ENCODE measurements around the gene UCK2. TPM values are rescaled to one million over a fixed set of nuclear protein-coding genes. Genes with fewer than 3 reads are reported as not detected.
A peak's percentile ranks its signal among the peaks of the same experiment; 100 is the strongest.

UCK2 gene
- total RNA-seq, 1 donor from 2014 or later = 8.3 TPM

DNA sequence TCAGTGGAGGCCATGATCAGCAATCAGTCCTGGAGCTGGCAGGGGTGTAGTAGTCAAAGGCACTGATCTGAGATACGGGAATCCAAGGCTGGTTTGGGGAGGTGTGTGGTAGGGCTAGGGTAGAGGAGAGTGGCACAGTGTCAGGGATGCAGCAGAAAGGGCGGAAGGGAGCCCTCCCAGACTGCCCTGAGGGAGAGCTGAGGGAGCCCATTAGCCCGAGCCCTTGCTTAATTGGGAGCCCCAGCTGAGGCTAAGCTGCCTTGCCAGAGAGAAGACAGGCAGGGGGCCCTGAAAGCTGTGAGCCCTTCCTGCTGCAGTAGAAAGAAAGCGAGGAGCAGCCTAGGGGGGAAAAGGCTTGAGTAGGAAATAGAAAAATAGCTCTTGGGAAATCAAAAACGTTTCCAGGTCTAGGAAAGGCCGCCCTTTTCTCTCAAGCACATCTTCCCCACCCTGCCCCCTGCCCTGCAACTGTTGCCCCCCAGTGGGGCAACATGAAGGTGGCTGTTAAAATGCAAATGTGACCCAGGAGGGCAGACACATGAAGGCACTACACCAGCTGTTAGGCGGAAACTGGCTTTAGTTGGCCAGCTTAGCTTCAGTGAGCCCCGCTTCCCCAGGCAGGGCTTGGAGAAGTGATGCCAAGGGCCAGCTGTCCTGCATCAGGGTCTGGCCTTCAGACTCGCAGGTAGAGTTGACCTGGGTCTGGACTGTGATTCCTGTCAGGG, 106.2 kb downstream of the UCK2 start:
- Histone ChIP-seq H3K36me3 (no peaks in the 10 kb centered on the region), H3K4me3 (no peak overlapping the region), H3K4me1 (no peaks in the 10 kb centered on the region), H3K27ac (no peak overlapping the region), H3K27me3 (ENCODE audit: low read depth) (no peaks in the 10 kb centered on the region), H3K9me3 (no peaks in the 10 kb centered on the region)
- ATAC-seq (peak in 1 of 2 donors; percentile 21), DNase-seq (no peak)
- intact Hi-C loops (cut with DNase I) = no loop called here
- TF ChIP-seq, protein P1, sequence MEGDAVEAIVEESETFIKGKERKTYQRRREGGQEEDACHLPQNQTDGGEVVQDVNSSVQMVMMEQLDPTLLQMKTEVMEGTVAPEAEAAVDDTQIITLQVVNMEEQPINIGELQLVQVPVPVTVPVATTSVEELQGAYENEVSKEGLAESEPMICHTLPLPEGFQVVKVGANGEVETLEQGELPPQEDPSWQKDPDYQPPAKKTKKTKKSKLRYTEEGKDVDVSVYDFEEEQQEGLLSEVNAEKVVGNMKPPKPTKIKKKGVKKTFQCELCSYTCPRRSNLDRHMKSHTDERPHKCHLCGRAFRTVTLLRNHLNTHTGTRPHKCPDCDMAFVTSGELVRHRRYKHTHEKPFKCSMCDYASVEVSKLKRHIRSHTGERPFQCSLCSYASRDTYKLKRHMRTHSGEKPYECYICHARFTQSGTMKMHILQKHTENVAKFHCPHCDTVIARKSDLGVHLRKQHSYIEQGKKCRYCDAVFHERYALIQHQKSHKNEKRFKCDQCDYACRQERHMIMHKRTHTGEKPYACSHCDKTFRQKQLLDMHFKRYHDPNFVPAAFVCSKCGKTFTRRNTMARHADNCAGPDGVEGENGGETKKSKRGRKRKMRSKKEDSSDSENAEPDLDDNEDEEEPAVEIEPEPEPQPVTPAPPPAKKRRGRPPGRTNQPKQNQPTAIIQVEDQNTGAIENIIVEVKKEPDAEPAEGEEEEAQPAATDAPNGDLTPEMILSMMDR (IDR thresholded peaks at IDR 0.05) = no peak

DNA sequence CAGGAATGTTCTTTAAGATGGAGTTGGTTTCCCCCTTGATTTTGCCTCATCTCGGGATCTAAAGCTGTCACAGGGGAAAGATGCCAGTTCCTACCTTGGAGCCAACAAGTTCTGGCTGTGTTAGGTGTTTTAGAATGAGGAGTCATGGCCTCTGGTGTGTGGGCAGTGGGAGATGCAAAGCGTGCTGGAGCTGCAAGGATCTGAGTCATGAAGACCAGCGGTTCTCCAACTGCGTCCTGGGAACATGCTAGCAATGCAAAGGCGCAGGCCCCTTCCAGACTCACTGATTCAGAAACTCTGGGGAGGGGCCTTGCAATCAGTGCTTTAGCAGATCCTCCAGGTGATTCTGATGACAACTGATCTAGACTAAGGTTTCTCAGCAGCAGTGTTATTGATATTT, 109.1 kb downstream of the UCK2 start:
- no peak for ATAC-seq
- intact Hi-C loops (cut with DNase I) = no loop called here
- Histone ChIP-seq H3K36me3 (no peaks in the 10 kb centered on the region), H3K4me3 (no peak overlapping the region), H3K4me1 (no peaks in the 10 kb centered on the region), H3K9me3 (no peaks in the 10 kb centered on the region), H3K27ac (no peak overlapping the region), H3K27me3 (ENCODE audit: low read depth) (no peaks in the 10 kb centered on the region)
- TF ChIP-seq, protein P1 (IDR thresholded peaks at IDR 0.05) = no peak
- no peak for DNase-seq

DNA sequence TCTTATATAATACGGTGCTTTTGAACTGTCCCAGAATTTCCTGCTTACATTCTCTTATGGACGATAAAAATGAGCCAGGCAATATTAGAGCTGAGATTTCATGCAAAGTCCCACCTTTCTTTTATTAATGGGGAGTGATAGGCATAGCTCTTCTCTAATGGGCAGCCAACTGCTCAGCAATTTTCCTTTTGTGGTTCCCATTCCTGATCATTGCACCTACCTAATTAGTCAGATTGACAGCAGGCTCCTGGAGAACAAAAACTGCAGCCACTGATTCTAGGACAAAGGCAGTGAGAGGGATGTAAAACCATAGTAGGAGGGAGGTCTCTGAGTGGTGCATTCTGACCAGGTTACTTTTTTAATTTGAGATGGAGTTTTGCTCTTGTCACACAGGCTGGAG, 110.4 kb downstream of the UCK2 start:
- no peaks in the 10 kb centered on the region for H3K4me1 ChIP-seq
- no peaks in the 10 kb centered on the region for H3K27me3 ChIP-seq (ENCODE audit: low read depth)
- intact Hi-C loops (cut with DNase I) = no loop called here
- no peaks in the 10 kb centered on the region for H3K36me3 ChIP-seq
- no peak overlapping the region for H3K27ac ChIP-seq
- H3K4me3 ChIP-seq = no peak overlapping the region
- DNase-seq = no peak
- no peaks in the 10 kb centered on the region for H3K9me3 ChIP-seq
- ATAC-seq = no peak
- TF ChIP-seq, protein P1 (IDR thresholded peaks at IDR 0.05) = no peak

DNA sequence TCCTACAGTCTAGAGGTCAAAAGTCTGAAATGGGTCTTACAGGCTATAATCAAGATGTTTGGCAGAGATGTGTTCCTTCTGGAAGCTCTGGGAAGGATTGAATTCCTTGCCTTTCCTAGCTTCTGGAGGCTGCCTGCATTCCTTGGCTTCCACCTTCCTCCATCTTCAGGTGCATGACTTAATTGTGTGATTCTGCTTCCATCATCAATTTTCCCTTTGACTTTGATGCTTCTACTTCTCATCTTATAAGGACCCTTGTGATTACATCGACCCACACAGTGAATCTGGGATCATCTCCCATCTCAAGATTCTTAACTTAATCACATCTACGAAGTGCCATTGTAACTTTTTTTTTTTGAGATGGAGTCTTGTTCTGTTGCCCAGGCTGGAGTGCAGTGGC, 111.4 kb downstream of the UCK2 start:
- H3K27ac ChIP-seq = no peak overlapping the region
- TF ChIP-seq, protein P1 (IDR thresholded peaks at IDR 0.05) = no peak
- H3K9me3 ChIP-seq = no peaks in the 10 kb centered on the region
- intact Hi-C loops (cut with DNase I) = no loop called here
- DNase-seq (no peak), ATAC-seq (no peak)
- no peaks in the 10 kb centered on the region for H3K36me3 ChIP-seq
- H3K4me1 ChIP-seq = no peaks in the 10 kb centered on the region
- H3K4me3 ChIP-seq = no peak overlapping the region
- no peaks in the 10 kb centered on the region for H3K27me3 ChIP-seq (ENCODE audit: low read depth)

DNA sequence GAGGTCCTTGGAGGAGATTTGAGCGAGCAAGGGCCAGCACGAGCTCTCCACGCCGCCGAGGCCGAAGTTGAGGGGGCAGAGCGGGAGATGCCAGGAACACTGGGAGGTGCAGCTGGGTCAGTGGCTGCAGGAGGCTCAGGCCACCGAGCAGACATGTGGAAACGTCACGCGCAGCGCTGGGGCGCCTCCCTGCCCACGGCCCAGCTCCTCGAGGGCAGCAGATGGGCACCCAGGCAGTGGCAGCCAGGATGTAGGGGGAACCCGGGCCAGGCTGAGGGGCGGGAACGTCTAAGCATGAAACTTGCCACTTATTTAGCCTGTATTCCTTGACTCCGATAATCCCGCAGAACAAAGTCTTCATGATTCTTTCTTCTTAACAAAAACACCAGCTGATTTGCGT, 114.1 kb downstream of the UCK2 start:
- Histone ChIP-seq H3K4me3 (no peak overlapping the region), H3K36me3 (no peaks in the 10 kb centered on the region), H3K9me3 (no peaks in the 10 kb centered on the region), H3K27ac (no peak overlapping the region), H3K27me3 (ENCODE audit: low read depth) (no peaks in the 10 kb centered on the region), H3K4me1 (no peaks in the 10 kb centered on the region)
- intact Hi-C loops (cut with DNase I) = no loop called here
- ATAC-seq (peak in 1 of 2 donors; percentile 25), DNase-seq (no peak)
- TF ChIP-seq, protein P1 (IDR thresholded peaks at IDR 0.05) = no peak
